Measurements from ENCODE around the gene PTPRG.

DNA sequence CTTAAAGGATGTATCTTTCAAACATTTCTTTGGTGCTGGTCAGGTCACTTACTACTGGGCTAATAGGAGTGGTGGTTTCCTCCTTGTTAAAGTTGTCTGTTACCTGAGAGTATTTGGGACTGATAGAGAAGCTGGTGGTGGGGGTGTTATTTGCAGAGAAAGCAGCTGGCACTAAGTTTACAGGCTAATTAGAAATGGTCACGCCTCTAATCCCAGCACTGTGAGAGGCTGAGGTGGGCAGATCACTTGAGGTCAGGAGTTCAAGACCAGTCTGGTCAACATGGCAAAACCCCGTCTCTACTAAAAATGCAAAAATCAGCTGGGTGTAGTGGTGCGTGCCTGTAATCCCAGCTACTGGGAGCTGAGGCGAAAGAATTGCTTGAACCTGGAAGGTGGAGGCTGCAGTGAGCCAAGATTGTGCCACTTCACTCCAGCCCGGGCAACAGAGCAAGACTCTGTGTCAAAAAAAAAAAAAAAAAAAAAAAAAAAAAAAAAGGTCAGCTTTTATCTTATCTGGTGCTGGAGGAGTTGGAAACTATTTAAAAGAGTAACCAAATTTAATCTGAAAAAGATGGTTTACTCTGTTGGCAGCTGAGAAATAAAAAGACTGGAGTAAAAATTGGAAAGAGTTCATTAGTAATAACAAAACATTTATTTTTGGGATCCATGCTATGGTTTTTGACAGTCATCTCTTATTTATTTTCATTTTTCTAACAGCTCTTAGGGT, 332.6 kb downstream of the PTPRG start:
- TF ChIP-seq, protein P1, sequence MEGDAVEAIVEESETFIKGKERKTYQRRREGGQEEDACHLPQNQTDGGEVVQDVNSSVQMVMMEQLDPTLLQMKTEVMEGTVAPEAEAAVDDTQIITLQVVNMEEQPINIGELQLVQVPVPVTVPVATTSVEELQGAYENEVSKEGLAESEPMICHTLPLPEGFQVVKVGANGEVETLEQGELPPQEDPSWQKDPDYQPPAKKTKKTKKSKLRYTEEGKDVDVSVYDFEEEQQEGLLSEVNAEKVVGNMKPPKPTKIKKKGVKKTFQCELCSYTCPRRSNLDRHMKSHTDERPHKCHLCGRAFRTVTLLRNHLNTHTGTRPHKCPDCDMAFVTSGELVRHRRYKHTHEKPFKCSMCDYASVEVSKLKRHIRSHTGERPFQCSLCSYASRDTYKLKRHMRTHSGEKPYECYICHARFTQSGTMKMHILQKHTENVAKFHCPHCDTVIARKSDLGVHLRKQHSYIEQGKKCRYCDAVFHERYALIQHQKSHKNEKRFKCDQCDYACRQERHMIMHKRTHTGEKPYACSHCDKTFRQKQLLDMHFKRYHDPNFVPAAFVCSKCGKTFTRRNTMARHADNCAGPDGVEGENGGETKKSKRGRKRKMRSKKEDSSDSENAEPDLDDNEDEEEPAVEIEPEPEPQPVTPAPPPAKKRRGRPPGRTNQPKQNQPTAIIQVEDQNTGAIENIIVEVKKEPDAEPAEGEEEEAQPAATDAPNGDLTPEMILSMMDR (conservative IDR thresholded peaks at IDR 0.05), result no peak
- TF ChIP-seq ZFX (IDR thresholded peaks at IDR 0.05), result no peak
